Keratinocyte (primary cell): ENCODE measurements around the gene ALKBH5. TPM values are rescaled to one million over a fixed set of nuclear protein-coding genes. Genes with fewer than 3 reads are reported as not detected.

Source experiments
- DNase-seq: peaks from one replicate; pipeline ENCODE4 v3.0.0-alpha.2; 2011; ENCODE audit warnings: low read depth, missing footprints, low spot score
- FAIRE-seq: peaks from 2 replicates; lab custom pipeline; 2011; peaks lifted over from hg19 to GRCh38; lab: Jason Lieb, UNC
- H2AFZ ChIP-seq: 2 replicates; pipeline ENCODE4 v1.6.0; 2012; ENCODE audit warnings: low read length, control low read depth, inconsistent platforms; ENCODE audit not compliant: control insufficient read depth
- H3K27ac ChIP-seq: 2 replicates; pipeline ENCODE4 v1.5.1; 2011; ENCODE audit warnings: low read length; ENCODE audit not compliant: control insufficient read depth, insufficient read depth
- H3K27me3 ChIP-seq: 3 replicates; pipeline ENCODE4 v1.6.0; 2011; ENCODE audit warnings: low read length; ENCODE audit not compliant: control insufficient read depth, insufficient read depth; ENCODE audit errors: extremely low read depth
- H3K36me3 ChIP-seq, 2 experiments: 2 replicates in 1 of 2; 3 replicates in 1 of 2; pipeline ENCODE4 v1.5.1; 2011; ENCODE audit warnings: low read length in 2 of 2, mild to moderate bottlenecking in 1 of 2; ENCODE audit not compliant: control insufficient read depth in 2 of 2, insufficient read depth in 2 of 2; ENCODE audit errors: extremely low read depth in 1 of 2
- H3K4me1 ChIP-seq: 3 replicates; pipeline ENCODE4 v1.5.1; 2011; ENCODE audit warnings: low read length; ENCODE audit not compliant: control insufficient read depth, insufficient read depth; ENCODE audit errors: extremely low read depth
- H3K4me2 ChIP-seq: 3 replicates; pipeline ENCODE4 v1.6.0; 2011; ENCODE audit warnings: low read depth, low read length; ENCODE audit not compliant: control insufficient read depth, insufficient read depth; ENCODE audit errors: extremely low read depth
- H3K4me3 ChIP-seq, 3 experiments: fragments of 200-600 bp in 1 of 3; sonication (generic) in 1 of 3; 2 replicates in 2 of 3; 3 replicates in 1 of 3; pipeline ENCODE4 v1.5.1; 2011 to 2016; ENCODE audit warnings: low read length in 3 of 3, mild to moderate bottlenecking in 3 of 3, control low read depth in 2 of 3, inconsistent platforms in 1 of 3, low read depth in 1 of 3, mixed read lengths in 1 of 3, mixed run types in 1 of 3, moderate library complexity in 1 of 3; ENCODE audit not compliant: control insufficient read depth in 2 of 3, insufficient read depth in 2 of 3; ENCODE audit errors: extremely low read depth in 1 of 3
- H3K79me2 ChIP-seq: 2 replicates; pipeline ENCODE4 v1.6.0; 2012; ENCODE audit warnings: low read length; ENCODE audit not compliant: control insufficient read depth, insufficient read depth
- H3K9ac ChIP-seq: 3 replicates; pipeline ENCODE4 v1.6.0; 2011; ENCODE audit warnings: low read length; ENCODE audit not compliant: control insufficient read depth, insufficient read depth; ENCODE audit errors: extremely low read depth
- H3K9me1 ChIP-seq: 3 replicates; pipeline ENCODE4 v1.6.0; 2011; ENCODE audit warnings: low read length; ENCODE audit not compliant: control insufficient read depth, insufficient read depth; ENCODE audit errors: extremely low read depth
- H3K9me3 ChIP-seq: 2 replicates; pipeline ENCODE4 v1.5.1; 2012; ENCODE audit warnings: low read depth, low read length; ENCODE audit not compliant: control insufficient read depth
- H4K20me1 ChIP-seq: 3 replicates; pipeline ENCODE4 v1.6.0; 2011; ENCODE audit warnings: low read length; ENCODE audit not compliant: control insufficient read depth, insufficient read depth; ENCODE audit errors: extremely low read depth
- EZH2 ChIP-seq: IDR thresholded peaks from one replicate; pipeline ENCODE4 v1.6.1; 2012; ENCODE audit warnings: inconsistent platforms, mild to moderate bottlenecking, low read length, moderate library complexity
- dilution Hi-C: fragments of 300-500 bp; cut with MboI; formaldehyde crosslinking; loops from one replicate; pipeline ENCODE4 v1.7.0; 2020; ENCODE audit warnings: low sequenced_read_pairs; ENCODE audit not compliant: extremely low pct_ligation_motif_present
- polyA plus RNA-seq, 5 experiments: library from polyadenylated mRNA; depleted of rRNA in 3 of 5; stranded (reverse) in 3 of 5; stranded (forward) in 1 of 5; unstranded in 1 of 5; fragments of >200 nt; gene quantifications; 1 replicate in 1 of 5; 2 replicates in 3 of 5; 3 replicates in 1 of 5; pipeline versions ENCODE4 v1.2.1 to v1.2.3, GENCODE V29; 2011 to 2012; ENCODE audit warnings: missing spikeins in 2 of 5, low read depth in 1 of 5, low replicate concordance in 1 of 5
- TF ChIP-seq, protein P1 (sequence below), 3 experiments: IDR thresholded peaks in 1 of 3; conservative IDR thresholded peaks in 1 of 3; optimal IDR thresholded peaks in 1 of 3; 2 replicates in 2 of 3; 3 replicates in 1 of 3; pipeline versions ENCODE3 to v1.5.1; 2011; ENCODE audit warnings: low read length in 3 of 3, mild to moderate bottlenecking in 3 of 3, moderate library complexity in 2 of 3, control low read depth in 1 of 3, inconsistent platforms in 1 of 3; ENCODE audit not compliant: insufficient read depth in 2 of 3; ENCODE audit errors: extremely low read depth in 1 of 3

Gene ALKBH5
- polyA plus RNA-seq, 1 donor (not counting 4 experiments of a cell fraction or from before 2014, with no cell fraction given), result 50.2 TPM

DNA sequence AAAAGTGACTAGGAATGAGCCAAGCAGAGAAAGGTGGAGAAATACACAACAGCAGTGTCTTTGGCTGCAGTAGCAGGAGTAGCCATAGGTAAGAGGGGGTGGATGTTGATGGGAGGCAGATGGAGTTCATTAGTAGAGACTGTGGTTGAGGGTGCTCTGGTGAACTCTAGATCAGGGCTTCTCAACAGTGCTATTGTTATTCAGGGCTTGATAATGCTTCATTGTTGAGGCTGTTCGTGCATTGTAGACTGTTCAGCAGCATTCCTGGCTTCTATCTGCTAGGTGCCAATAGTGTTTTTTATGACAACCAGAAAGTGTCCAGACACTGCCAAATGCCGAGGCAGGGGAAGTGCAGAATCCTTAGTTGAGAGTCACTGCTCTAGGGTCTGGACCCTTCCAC lies 3.6 kb downstream of the ALKBH5 start:
- peak overlapping the region; percentile 3 to 91 (median 90) for H3K4me3 ChIP-seq
- H3K9me1 ChIP-seq, result peaks cover 6% of the 10 kb centered on the region

DNA sequence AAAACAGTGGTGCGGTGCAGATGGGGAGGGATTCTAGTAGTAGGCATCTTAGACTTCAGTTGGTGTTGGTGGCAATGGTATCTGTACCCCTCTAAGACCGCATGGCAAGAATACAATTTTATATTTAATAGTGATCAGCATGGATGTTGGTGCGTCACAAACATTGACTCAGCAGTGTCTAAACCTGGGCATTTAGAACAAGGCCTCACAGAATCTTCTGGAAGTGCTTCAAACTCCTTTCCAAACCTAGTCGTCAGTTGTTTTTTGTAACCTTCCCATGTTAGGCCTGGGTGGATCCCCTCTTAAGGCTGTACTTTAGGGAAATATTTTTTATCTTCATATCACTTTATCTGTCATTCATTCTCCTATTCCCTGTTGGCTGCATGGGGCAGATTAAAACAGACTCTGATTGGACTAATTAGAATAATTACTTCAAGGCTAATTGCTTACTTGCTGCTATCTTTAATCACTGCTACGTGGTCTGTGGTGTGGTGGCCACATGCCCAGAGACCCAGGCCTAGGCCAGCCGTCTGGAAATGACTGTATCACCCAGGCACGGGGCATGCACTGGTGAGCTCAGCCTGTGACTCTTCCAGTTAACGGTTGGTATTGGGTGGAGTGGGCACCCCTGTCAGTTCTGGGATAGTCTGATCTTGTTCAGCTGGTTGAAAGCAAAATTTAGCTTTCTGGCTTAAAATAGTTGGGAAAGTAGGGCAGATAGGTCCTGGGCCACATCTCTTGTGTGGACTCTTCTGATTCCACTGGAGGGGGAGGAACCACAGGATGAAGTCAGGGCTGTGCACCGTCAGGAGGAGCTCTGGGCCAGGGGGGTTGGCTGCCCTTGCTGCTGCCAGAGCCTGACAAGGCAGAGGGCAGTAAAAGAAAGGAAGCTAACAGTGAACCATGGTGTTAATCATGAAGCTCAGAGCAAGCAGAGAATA lies 4.5 kb downstream of the ALKBH5 start:
- H3K4me1 ChIP-seq, result peaks cover 35% of the 10 kb centered on the region

More for the DNA sequence above, 3.6 kb downstream of the ALKBH5 start:
- Histone ChIP-seq H3K9ac (peak overlapping the region; percentile 90), H3K4me1 (peaks cover 38% of the 10 kb centered on the region), H3K9me3 (no peaks in the 10 kb centered on the region), H4K20me1 (peaks cover 31% of the 10 kb centered on the region), H3K27me3 (no peaks in the 10 kb centered on the region), H3K27ac (peak overlapping the region; percentile 92), H3K79me2 (peaks cover 83% of the 10 kb centered on the region), H2AFZ (no peak overlapping the region), H3K36me3 (peaks cover 5 to 14% of the 10 kb centered on the region in 2 experiments), H3K4me2 (peak overlapping the region; percentile 97)
- FAIRE-seq, result no peak
- dilution Hi-C loops, result no loop called here
- DNase-seq, result no peak
- TF ChIP-seq, protein P1, sequence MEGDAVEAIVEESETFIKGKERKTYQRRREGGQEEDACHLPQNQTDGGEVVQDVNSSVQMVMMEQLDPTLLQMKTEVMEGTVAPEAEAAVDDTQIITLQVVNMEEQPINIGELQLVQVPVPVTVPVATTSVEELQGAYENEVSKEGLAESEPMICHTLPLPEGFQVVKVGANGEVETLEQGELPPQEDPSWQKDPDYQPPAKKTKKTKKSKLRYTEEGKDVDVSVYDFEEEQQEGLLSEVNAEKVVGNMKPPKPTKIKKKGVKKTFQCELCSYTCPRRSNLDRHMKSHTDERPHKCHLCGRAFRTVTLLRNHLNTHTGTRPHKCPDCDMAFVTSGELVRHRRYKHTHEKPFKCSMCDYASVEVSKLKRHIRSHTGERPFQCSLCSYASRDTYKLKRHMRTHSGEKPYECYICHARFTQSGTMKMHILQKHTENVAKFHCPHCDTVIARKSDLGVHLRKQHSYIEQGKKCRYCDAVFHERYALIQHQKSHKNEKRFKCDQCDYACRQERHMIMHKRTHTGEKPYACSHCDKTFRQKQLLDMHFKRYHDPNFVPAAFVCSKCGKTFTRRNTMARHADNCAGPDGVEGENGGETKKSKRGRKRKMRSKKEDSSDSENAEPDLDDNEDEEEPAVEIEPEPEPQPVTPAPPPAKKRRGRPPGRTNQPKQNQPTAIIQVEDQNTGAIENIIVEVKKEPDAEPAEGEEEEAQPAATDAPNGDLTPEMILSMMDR (optimal IDR thresholded peaks at IDR 0.05 in 1 of 3, IDR thresholded peaks at IDR 0.05 in 1 of 3, conservative IDR thresholded peaks at IDR 0.05 in 1 of 3; ENCODE audit: extremely low read depth in 1 of 3, insufficient read depth in 2 of 3, low read length in 3 of 3), result no peak

More for the DNA sequence above, 4.5 kb downstream of the ALKBH5 start:
- Histone ChIP-seq H3K27ac (peak overlapping the region; percentile 92), H3K4me2 (peak overlapping the region; percentile 97), H3K36me3 (peaks cover 7 to 14% of the 10 kb centered on the region in 2 experiments), H3K9me1 (peaks cover 6% of the 10 kb centered on the region), H2AFZ (no peak overlapping the region), H3K9me3 (no peaks in the 10 kb centered on the region), H4K20me1 (peaks cover 31% of the 10 kb centered on the region), H3K27me3 (no peaks in the 10 kb centered on the region), H3K9ac (peak overlapping the region; percentile 68), H3K4me3 (peak overlapping the region; percentile 3 to 91 (median 90)), H3K79me2 (peaks cover 89% of the 10 kb centered on the region)
- dilution Hi-C loops, result no loop called here
- no peak for TF ChIP-seq EZH2
- TF ChIP-seq, protein P1 (optimal IDR thresholded peaks at IDR 0.05 in 1 of 3, IDR thresholded peaks at IDR 0.05 in 1 of 3, conservative IDR thresholded peaks at IDR 0.05 in 1 of 3; ENCODE audit: extremely low read depth in 1 of 3, insufficient read depth in 2 of 3, low read length in 3 of 3), result no peak
- no peak for DNase-seq
- FAIRE-seq, result peak; percentile 60
